ENCODE data around the gene MAGI2.

MAGI2 gene

DNA sequence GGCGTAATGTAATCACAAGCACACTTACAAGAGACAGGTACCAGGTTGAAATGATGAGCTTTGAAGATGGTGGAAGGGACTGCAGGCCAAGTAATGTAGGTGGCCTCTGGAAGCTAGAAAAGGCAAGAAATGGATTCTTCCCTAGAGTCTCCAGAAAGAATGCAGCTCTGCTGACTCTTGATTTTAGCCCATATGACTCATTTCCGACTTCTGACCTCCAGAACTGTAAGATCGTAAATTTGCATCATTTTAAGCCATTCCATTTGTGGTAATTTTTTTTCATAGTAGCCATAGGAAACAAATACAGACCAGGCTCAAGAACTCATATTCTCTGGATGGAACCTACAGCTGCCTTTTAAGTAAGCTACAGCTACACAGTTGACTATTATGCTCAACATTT is 315.5 kb downstream of the MAGI2 start:
- in situ Hi-C loops (cut with HindIII; ENCODE audit: low pct_ligation_motif_present, low sequenced_read_pairs): no loop called here
- no peaks in the 10 kb centered on the region for H3K36me3 ChIP-seq (replicated peaks)
- no peaks in the 10 kb centered on the region for H3K27me3 ChIP-seq (replicated peaks)
- H3K4me3 ChIP-seq (ENCODE audit: low read depth, low read length): no peak overlapping the region
- TF ChIP-seq, protein P1, sequence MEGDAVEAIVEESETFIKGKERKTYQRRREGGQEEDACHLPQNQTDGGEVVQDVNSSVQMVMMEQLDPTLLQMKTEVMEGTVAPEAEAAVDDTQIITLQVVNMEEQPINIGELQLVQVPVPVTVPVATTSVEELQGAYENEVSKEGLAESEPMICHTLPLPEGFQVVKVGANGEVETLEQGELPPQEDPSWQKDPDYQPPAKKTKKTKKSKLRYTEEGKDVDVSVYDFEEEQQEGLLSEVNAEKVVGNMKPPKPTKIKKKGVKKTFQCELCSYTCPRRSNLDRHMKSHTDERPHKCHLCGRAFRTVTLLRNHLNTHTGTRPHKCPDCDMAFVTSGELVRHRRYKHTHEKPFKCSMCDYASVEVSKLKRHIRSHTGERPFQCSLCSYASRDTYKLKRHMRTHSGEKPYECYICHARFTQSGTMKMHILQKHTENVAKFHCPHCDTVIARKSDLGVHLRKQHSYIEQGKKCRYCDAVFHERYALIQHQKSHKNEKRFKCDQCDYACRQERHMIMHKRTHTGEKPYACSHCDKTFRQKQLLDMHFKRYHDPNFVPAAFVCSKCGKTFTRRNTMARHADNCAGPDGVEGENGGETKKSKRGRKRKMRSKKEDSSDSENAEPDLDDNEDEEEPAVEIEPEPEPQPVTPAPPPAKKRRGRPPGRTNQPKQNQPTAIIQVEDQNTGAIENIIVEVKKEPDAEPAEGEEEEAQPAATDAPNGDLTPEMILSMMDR (IDR thresholded peaks at IDR 0.05; ENCODE audit: low read depth, low read length, missing control alignments): no peak
- peak; percentile 64 for DNase-seq
- H3K27ac ChIP-seq: no peak overlapping the region

DNA sequence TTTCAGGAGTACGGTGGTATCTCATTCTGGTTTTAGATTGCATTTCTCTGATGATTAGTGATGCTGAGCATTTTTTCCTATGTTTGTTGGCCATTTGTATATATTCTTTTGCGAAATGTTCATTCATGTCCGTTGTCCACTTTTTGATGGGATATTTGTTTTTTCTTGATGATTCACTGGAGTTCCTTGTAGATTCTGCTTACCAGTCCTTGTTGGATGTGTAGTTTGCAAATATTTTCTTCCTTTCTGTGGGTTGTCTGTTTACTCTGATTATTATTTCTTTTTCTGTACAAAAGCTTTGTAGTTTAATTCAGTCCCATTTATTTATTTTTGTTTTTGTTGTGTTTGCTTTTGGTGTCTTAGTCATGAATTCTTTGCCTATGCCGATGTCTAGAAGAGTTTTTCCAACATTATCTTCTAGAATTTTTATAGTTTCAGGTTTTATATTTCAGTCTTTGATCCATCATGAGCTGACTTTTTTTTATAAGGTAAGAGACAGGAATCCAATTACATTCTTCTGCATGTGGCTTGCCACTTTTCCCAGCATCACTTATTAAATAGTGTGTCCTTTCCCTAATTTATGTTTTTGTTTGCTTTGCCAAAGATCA is 320.5 kb downstream of the MAGI2 start:
- no peak overlapping the region for H3K27ac ChIP-seq
- H3K4me3 ChIP-seq (ENCODE audit: low read depth, low read length): no peak overlapping the region
- H3K27me3 ChIP-seq (replicated peaks): no peaks in the 10 kb centered on the region
- TF ChIP-seq, protein P1 (IDR thresholded peaks at IDR 0.05; ENCODE audit: low read depth, low read length, missing control alignments): no peak
- no peaks in the 10 kb centered on the region for H3K36me3 ChIP-seq (replicated peaks)
- in situ Hi-C loops (cut with HindIII; ENCODE audit: low pct_ligation_motif_present, low sequenced_read_pairs): no loop called here
- DNase-seq: no peak

DNA sequence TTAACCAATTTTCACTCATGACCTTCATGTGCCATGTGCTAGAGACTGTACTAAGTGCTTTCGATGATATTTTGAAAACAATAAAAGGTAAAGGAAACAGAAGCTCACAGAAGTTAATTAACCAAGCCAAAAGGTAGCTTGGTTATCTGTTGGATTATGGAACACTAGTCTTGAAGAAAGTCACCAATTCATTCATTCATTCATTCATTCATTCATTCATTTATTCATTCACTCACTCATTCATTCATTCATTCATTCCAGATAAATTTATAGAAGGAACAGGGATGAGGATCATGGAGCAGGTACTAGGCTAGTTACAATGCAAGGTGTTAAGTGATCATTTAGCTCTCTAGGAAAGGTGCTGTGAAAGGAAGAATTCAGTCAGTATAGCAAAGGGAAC is 322.8 kb downstream of the MAGI2 start:
- DNase-seq: no peak
- Histone ChIP-seq H3K4me3 (ENCODE audit: low read depth, low read length) (no peak overlapping the region), H3K36me3 (replicated peaks) (no peaks in the 10 kb centered on the region), H3K27me3 (replicated peaks) (no peaks in the 10 kb centered on the region), H3K27ac (no peak overlapping the region)
- in situ Hi-C loops (cut with HindIII; ENCODE audit: low pct_ligation_motif_present, low sequenced_read_pairs): no loop called here
- TF ChIP-seq, protein P1 (IDR thresholded peaks at IDR 0.05; ENCODE audit: low read depth, low read length, missing control alignments): no peak

DNA sequence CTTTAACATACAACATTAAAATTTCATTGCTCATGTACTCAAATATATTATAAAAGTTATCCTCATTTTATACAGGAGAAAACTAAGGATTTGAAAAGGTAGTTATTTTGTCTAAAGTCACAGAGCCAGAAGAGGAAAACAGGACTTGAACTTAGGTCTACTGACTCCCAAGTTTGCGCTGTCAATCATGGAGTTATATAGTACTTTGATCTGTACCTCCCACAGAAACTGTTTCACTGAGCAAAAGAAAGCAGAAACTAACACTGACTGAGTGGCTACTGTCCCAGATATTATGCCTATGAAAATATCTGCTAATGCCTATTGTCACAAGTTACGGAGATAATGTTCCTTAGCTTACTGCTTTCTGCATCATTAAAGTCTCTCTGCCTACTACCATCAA is 329.1 kb downstream of the MAGI2 start:
- no peaks in the 10 kb centered on the region for H3K27me3 ChIP-seq (replicated peaks)
- in situ Hi-C loops (cut with HindIII; ENCODE audit: low pct_ligation_motif_present, low sequenced_read_pairs): no loop called here
- H3K36me3 ChIP-seq (replicated peaks): no peaks in the 10 kb centered on the region
- H3K27ac ChIP-seq: no peak overlapping the region
- TF ChIP-seq, protein P1 (IDR thresholded peaks at IDR 0.05; ENCODE audit: low read depth, low read length, missing control alignments): no peak
- H3K4me3 ChIP-seq (ENCODE audit: low read depth, low read length): no peak overlapping the region
- no peak for DNase-seq

DNA sequence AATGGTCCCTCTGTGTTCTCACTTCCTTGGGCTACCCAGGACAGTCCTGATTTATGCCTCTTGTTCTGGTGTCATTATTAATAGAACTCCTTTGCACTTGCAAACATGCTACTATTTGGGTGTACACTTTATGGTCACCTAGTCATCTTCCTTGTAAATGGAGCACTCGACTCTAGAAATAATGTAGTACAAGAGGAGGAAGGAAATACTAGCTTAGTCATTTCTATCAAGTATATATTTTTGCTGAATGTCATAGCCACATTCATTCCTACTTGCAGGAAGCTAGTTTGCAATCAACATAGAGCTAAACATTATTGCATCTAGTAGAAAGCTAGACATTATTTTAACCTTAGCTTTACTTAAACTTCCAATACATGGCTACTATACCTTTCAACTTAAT is 335.3 kb downstream of the MAGI2 start:
- H3K27me3 ChIP-seq (replicated peaks): no peaks in the 10 kb centered on the region
- TF ChIP-seq, protein P1 (IDR thresholded peaks at IDR 0.05; ENCODE audit: low read depth, low read length, missing control alignments): no peak
- H3K4me3 ChIP-seq (ENCODE audit: low read depth, low read length): no peak overlapping the region
- H3K27ac ChIP-seq: no peak overlapping the region
- no peak for DNase-seq
- in situ Hi-C loops (cut with HindIII; ENCODE audit: low pct_ligation_motif_present, low sequenced_read_pairs): no loop called here
- H3K36me3 ChIP-seq (replicated peaks): no peaks in the 10 kb centered on the region

DNA sequence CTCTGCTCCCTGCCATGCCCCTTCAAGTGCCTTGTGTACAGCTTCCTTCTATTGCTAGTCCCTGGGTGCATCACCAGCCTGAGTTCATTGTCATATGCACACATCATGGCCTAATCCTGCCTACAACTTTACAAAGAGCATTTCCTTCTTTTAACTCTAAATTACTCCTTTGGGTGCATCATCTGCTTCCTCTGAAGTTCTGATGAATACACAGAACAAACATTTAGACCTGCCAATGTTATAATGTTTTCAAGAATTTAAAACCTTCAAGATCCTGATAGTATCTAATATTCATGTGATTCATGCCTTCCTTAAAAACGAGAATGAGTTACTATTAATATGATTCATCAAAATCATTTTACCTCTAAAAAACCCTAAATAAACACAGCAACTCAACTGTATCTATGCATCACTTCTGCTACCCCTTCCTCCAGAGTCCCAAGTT is 357.1 kb downstream of the MAGI2 start:
- peak; percentile 15 for DNase-seq
- H3K4me3 ChIP-seq (ENCODE audit: low read depth, low read length): no peak overlapping the region
- no peak overlapping the region for H3K27ac ChIP-seq
- TF ChIP-seq, protein P1 (IDR thresholded peaks at IDR 0.05; ENCODE audit: low read depth, low read length, missing control alignments): no peak
- H3K36me3 ChIP-seq (replicated peaks): no peaks in the 10 kb centered on the region
- H3K27me3 ChIP-seq (replicated peaks): no peaks in the 10 kb centered on the region
- in situ Hi-C loops (cut with HindIII; ENCODE audit: low pct_ligation_motif_present, low sequenced_read_pairs): no loop called here
